HG02678 (cell line): ENCODE measurements around the gene AXL.
"Not testable (repeated sequence)": the region's sequence is repeated elsewhere in the genome, so short reads cannot be mapped to it uniquely, and the experiment has no call there.

Source experiments
- ATAC-seq: cut with Tn5 transposase; IDR thresholded peaks from one replicate; pipeline ENCODE4 v1.9.1; 2021; ENCODE audit warnings: mild to moderate bottlenecking, moderate library complexity; ENCODE audit not compliant: unreplicated experiment

The AXL gene

GRCh38 chr19:41206456-41206855 is 12.6 kb upstream of the AXL start:
- ATAC-seq: no peak

- ATAC-seq: no peak
Observed at GRCh38 chr19:41206926-41207750, 11.9 kb upstream of the AXL start.

GRCh38 chr19:41214161-41214560 is 4.9 kb upstream of the AXL start:
- ATAC-seq: no peak

GRCh38 chr19:41217741-41218140 is 1.3 kb upstream of the AXL start:
- no peak for ATAC-seq

- ATAC-seq: no peak
Observed at GRCh38 chr19:41218249-41218614, 791 bp upstream of the AXL start.

GRCh38 chr19:41219924-41220567 is 1.0 kb downstream of the AXL start:
- ATAC-seq: no peak

GRCh38 chr19:41220811-41221210 is 1.8 kb downstream of the AXL start:
- ATAC-seq: no peak

GRCh38 chr19:41221514-41222205 is 2.6 kb downstream of the AXL start:
- ATAC-seq: no peak

- no peak for ATAC-seq
Observed at GRCh38 chr19:41222240-41222639, 3.2 kb downstream of the AXL start.

- ATAC-seq: no peak
Observed at GRCh38 chr19:41223431-41224234, 4.6 kb downstream of the AXL start.

- ATAC-seq: no peak
Observed at GRCh38 chr19:41224632-41225031, 5.6 kb downstream of the AXL start.

- no peak for ATAC-seq
Observed at GRCh38 chr19:41225238-41226052, 6.4 kb downstream of the AXL start.

GRCh38 chr19:41226053-41226873 is 7.2 kb downstream of the AXL start:
- ATAC-seq: no peak

- no peak for ATAC-seq
Observed at GRCh38 chr19:41226874-41227390, 7.9 kb downstream of the AXL start.

- no peak for ATAC-seq
Observed at GRCh38 chr19:41228486-41228885, 9.5 kb downstream of the AXL start.

GRCh38 chr19:41229338-41229737 is 10.3 kb downstream of the AXL start:
- ATAC-seq: not testable (repeated sequence)

GRCh38 chr19:41230067-41230857 is 11.2 kb downstream of the AXL start:
- no peak for ATAC-seq

- ATAC-seq: no peak
Observed at GRCh38 chr19:41232686-41233085, 13.7 kb downstream of the AXL start.
